Measurements from ENCODE around the gene SPATA4. TPM values are rescaled to one million over a fixed set of nuclear protein-coding genes. Genes with fewer than 3 reads are reported as not detected.

Gene SPATA4
- polyA plus RNA-seq, 1 of the 3 experiments (the other 2 are of a cell fraction): 0.21 TPM

DNA sequence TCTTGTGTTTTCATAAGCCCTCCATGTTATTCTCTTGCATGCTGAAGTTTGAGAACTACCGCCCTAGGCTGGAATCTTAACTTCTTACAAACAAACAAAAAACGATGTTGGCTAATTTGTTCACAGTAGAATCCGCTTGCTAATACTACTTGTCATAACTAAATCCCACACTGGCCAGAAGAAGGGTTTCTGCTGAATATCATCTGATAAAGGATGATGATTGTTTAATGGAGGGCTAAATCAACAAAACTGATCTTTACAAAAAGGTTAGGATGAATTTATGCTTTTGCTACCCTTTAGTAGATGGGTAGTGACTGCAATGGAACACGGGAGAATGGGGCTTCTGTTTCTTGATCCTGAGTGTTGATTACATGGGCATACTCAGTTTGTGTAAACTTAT is 42.3 kb downstream of the SPATA4 start:
- Histone ChIP-seq H3K79me2 (ENCODE audit: insufficient read depth) (no peaks in the 10 kb centered on the region), H3K27ac (ENCODE audit: low read depth in 2 of 2, low read length in 1 of 2) (no peak overlapping the region; a peak in 1 of 4 replicates), H2AFZ (ENCODE audit: low read depth) (no peak overlapping the region), H3K4me1 (ENCODE audit: control insufficient read depth in 1 of 2, insufficient read depth in 2 of 2, low read depth in 1 of 2, low read length in 1 of 2) (no peaks in the 10 kb centered on the region; a peak in 1 of 4 replicates), H3K9me3 (0 out of 2 replicates have a peak, but pooled peaks cover 3% of the 10 kb centered on the region), H3K27me3 (ENCODE audit: insufficient read depth) (no peaks in the 10 kb centered on the region), H3K36me3 (replicated peaks in 1 of 2; ENCODE audit: control insufficient read depth in 1 of 2, insufficient read depth in 2 of 2, low read length in 1 of 2) (no peaks in the 10 kb centered on the region), H3K9me2 (no peaks in the 10 kb centered on the region), H3K4me3 (ENCODE audit: low read depth in 2 of 2, low read length in 1 of 2) (no peak overlapping the region), H3F3A (replicated peaks; ENCODE audit: insufficient read depth) (no peaks in the 10 kb centered on the region), H4K20me1 (ENCODE audit: insufficient read depth) (no peaks in the 10 kb centered on the region), H3K9ac (no peak overlapping the region), H3K4me2 (no peak overlapping the region)
- ChIA-PET POLR2A (no interaction called here), CTCF (interaction anchor here (0.9 to 4.1 kb wide), 2 partner anchors 124 to 188 kb away, joined by 3 to 30 read pairs; no protein-coding TSS in a partner anchor)
- TF ChIP-seq GATA2 (CRISPR knock-in tag; IDR thresholded peaks at IDR 0.05): peak; percentile 85
- TF ChIP-seq YY1 (IDR thresholded peaks at IDR 0.05; ENCODE audit: low read depth): no peak
- TF ChIP-seq RCOR1 (IDR thresholded peaks at IDR 0.05; ENCODE audit: low read length): peak; percentile 54; the same call in 1 of the 2 replicates
- WGBS (ENCODE audit: low lambda C conversion rate): 61% methylated on average over 4 of the region's 4 CpGs
- peak; percentile 26 for DNase-seq

DNA sequence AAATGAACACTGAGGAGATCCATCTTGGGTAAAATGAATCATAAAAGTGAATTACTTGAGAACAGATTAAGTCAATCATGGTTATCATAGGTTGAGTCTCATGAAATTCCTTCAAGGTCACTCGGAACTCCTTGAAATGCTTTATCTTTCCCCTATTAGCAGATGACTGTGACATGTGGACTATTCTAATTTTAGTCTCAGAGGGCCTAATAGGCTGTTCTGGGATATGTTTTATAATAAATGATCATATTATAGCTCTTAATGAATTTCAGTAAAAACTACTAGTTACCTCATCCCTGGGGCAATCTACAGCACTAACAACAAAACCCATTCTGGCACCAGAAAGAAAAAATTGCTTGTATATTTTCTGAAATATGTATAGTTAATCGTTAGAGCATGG is 44.7 kb downstream of the SPATA4 start:
- no peaks in the 10 kb centered on the region for H3K36me3 ChIP-seq (replicated peaks in 1 of 2; ENCODE audit: control insufficient read depth in 1 of 2, insufficient read depth in 2 of 2, low read length in 1 of 2)
- no peaks in the 10 kb centered on the region for H3F3A ChIP-seq (replicated peaks; ENCODE audit: insufficient read depth)
- H3K27me3 ChIP-seq (ENCODE audit: insufficient read depth): no peaks in the 10 kb centered on the region
- peak overlapping the region; percentile 70 for H2AFZ ChIP-seq (ENCODE audit: low read depth)
- TF ChIP-seq FOSL2 (IDR thresholded peaks at IDR 0.05; ENCODE audit: borderline replicate concordance, low read depth): 0 out of 2 replicates have a peak, but pooled peaks have one; percentile 1
- no peak for TF ChIP-seq YY1 (IDR thresholded peaks at IDR 0.05; ENCODE audit: low read depth)
- H3K9me2 ChIP-seq: no peaks in the 10 kb centered on the region
- no peak overlapping the region for H3K4me2 ChIP-seq
- no peak overlapping the region for H3K4me3 ChIP-seq (ENCODE audit: low read depth in 2 of 2, low read length in 1 of 2)
- no peaks in the 10 kb centered on the region for H4K20me1 ChIP-seq (ENCODE audit: insufficient read depth)
- H3K79me2 ChIP-seq (ENCODE audit: insufficient read depth): no peaks in the 10 kb centered on the region
- CTCF ChIA-PET: interaction anchor here (0.7 to 4.1 kb wide), 18 partner anchors 8 to 190 kb away, joined by 3 to 30 read pairs (median 3); partner anchors contain the start of gene WDR17
- WGBS (ENCODE audit: low lambda C conversion rate): 54% methylated on average over 2 of the region's 2 CpGs
- H3K4me1 ChIP-seq (ENCODE audit: control insufficient read depth in 1 of 2, insufficient read depth in 2 of 2, low read depth in 1 of 2, low read length in 1 of 2): no peaks in the 10 kb centered on the region; a peak in 1 of 4 replicates
- 0 out of 2 replicates have a peak, but pooled peaks cover 3% of the 10 kb centered on the region for H3K9me3 ChIP-seq
- H3K9ac ChIP-seq: no peak overlapping the region
- H3K27ac ChIP-seq (ENCODE audit: low read depth in 2 of 2, low read length in 1 of 2): peak overlapping the region in 1 of 2 experiments; percentile 23; a peak in 1 of 4 replicates
- POLR2A ChIA-PET: interaction anchor here (1.6 kb wide), 1 partner anchor 44 kb away, joined by 4 read pairs; the partner anchor contains the start of gene SPATA4
- DNase-seq: no peak

- peak; percentile 17 for DNase-seq
- Histone ChIP-seq H3K27ac (ENCODE audit: low read depth in 2 of 2, low read length in 1 of 2) (no peak overlapping the region; a peak in 1 of 4 replicates), H3K4me1 (ENCODE audit: control insufficient read depth in 1 of 2, insufficient read depth in 2 of 2, low read depth in 1 of 2, low read length in 1 of 2) (no peaks in the 10 kb centered on the region; a peak in 1 of 4 replicates), H3F3A (replicated peaks; ENCODE audit: insufficient read depth) (no peaks in the 10 kb centered on the region), H3K9ac (no peak overlapping the region), H3K79me2 (ENCODE audit: insufficient read depth) (no peaks in the 10 kb centered on the region), H3K27me3 (ENCODE audit: insufficient read depth) (no peaks in the 10 kb centered on the region), H3K4me2 (no peak overlapping the region), H4K20me1 (ENCODE audit: insufficient read depth) (no peaks in the 10 kb centered on the region), H2AFZ (ENCODE audit: low read depth) (peak overlapping the region; percentile 70; the same call in 1 of the 2 replicates), H3K36me3 (replicated peaks in 1 of 2; ENCODE audit: control insufficient read depth in 1 of 2, insufficient read depth in 2 of 2, low read length in 1 of 2) (no peaks in the 10 kb centered on the region), H3K9me3 (0 out of 2 replicates have a peak, but pooled peaks cover 3% of the 10 kb centered on the region), H3K4me3 (ENCODE audit: low read depth in 2 of 2, low read length in 1 of 2) (no peak overlapping the region), H3K9me2 (no peaks in the 10 kb centered on the region)
- POLR2A ChIA-PET: interaction anchor here (1.6 kb wide), 1 partner anchor 45 kb away, joined by 4 read pairs; the partner anchor contains the start of gene SPATA4
- TF ChIP-seq REST (IDR thresholded peaks at IDR 0.05; ENCODE audit: low read depth, low read length): no peak
- peak; percentile 76 for TF ChIP-seq RAD21 (IDR thresholded peaks at IDR 0.05; ENCODE audit: low read length)
- TF ChIP-seq FOSL2 (IDR thresholded peaks at IDR 0.05; ENCODE audit: borderline replicate concordance, low read depth): 0 out of 2 replicates have a peak, but pooled peaks have one; percentile 1
- TF ChIP-seq, protein P1, sequence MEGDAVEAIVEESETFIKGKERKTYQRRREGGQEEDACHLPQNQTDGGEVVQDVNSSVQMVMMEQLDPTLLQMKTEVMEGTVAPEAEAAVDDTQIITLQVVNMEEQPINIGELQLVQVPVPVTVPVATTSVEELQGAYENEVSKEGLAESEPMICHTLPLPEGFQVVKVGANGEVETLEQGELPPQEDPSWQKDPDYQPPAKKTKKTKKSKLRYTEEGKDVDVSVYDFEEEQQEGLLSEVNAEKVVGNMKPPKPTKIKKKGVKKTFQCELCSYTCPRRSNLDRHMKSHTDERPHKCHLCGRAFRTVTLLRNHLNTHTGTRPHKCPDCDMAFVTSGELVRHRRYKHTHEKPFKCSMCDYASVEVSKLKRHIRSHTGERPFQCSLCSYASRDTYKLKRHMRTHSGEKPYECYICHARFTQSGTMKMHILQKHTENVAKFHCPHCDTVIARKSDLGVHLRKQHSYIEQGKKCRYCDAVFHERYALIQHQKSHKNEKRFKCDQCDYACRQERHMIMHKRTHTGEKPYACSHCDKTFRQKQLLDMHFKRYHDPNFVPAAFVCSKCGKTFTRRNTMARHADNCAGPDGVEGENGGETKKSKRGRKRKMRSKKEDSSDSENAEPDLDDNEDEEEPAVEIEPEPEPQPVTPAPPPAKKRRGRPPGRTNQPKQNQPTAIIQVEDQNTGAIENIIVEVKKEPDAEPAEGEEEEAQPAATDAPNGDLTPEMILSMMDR (IDR thresholded peaks at IDR 0.05): peak; percentile 68
- TF ChIP-seq MAX (IDR thresholded peaks at IDR 0.05; ENCODE audit: low read depth): no peak
- peak; percentile 62 for TF ChIP-seq SMC3 (IDR thresholded peaks at IDR 0.05; ENCODE audit: low read depth, low read length)
- TF ChIP-seq TEAD4 (IDR thresholded peaks at IDR 0.05; ENCODE audit: borderline replicate concordance, insufficient read depth): no peak
- no peak for TF ChIP-seq MEF2A (IDR thresholded peaks at IDR 0.05; ENCODE audit: borderline replicate concordance, low read depth)
- CTCF ChIA-PET: interaction anchor here (0.7 to 4.1 kb wide), 16 partner anchors 9 to 191 kb away, joined by 3 to 30 read pairs (median 3); partner anchors contain the start of gene WDR17
Measured at GRCh38 chr4:176150356-176150682, 45.1 kb downstream of the SPATA4 start.

All from SK-N-SH (cell line).